Esophagus (tissue), 2 donors: ENCODE results near the gene MUC5AC. TPM values are rescaled to one million over a fixed set of nuclear protein-coding genes. Genes with fewer than 3 reads are reported as not detected.
"Not testable (repeated sequence)": the region's sequence is repeated elsewhere in the genome, so short reads cannot be mapped to it uniquely, and the experiment has no call there.

Experiments used
- H3K27ac ChIP-seq, 2 donors: one replicate each; pipeline ENCODE4 v1.5.1; 2013; ENCODE audit warnings: low read depth in 2 of 2, mild to moderate bottlenecking in 2 of 2, inconsistent platforms in 1 of 2, low read length in 1 of 2, moderate library complexity in 1 of 2
- H3K27me3 ChIP-seq, 2 donors: one replicate each; pipeline ENCODE4 v1.6.1; 2013; ENCODE audit warnings: low read length in 2 of 2, control low read depth in 1 of 2, mild to moderate bottlenecking in 1 of 2; ENCODE audit not compliant: insufficient read depth in 2 of 2, control insufficient read depth in 1 of 2
- H3K36me3 ChIP-seq, 2 donors: one replicate each; pipeline ENCODE4 v1.6.1; 2013; ENCODE audit warnings: low read length in 1 of 2; ENCODE audit not compliant: control insufficient read depth in 2 of 2, insufficient read depth in 2 of 2
- H3K4me1 ChIP-seq, 2 donors: one replicate each; pipeline ENCODE4 v1.6.1; 2013; ENCODE audit warnings: low read length in 1 of 2; ENCODE audit not compliant: control insufficient read depth in 2 of 2, insufficient read depth in 2 of 2
- H3K4me3 ChIP-seq, 2 donors: one replicate each; pipeline ENCODE4 v1.5.1; 2013; ENCODE audit warnings: low read length in 2 of 2, mild to moderate bottlenecking in 2 of 2, low read depth in 1 of 2, moderate library complexity in 1 of 2
- H3K9me3 ChIP-seq, 2 donors: one replicate each; pipeline ENCODE4 v1.6.1; 2013; ENCODE audit warnings: mild to moderate bottlenecking in 2 of 2, low read depth in 1 of 2, low read length in 1 of 2, moderate library complexity in 1 of 2; ENCODE audit not compliant: control insufficient read depth in 2 of 2, insufficient read depth in 1 of 2
- WGBS, 2 donors: extraction: QIAGEN DNeasy Blood & Tissue Kit; methylation state at CpG; one replicate each; pipeline ENCODE4 v1.1.7; 2013; 5-methylcytosine and 5-hydroxymethylcytosine counted together
- polyA plus RNA-seq, 2 donors: library from polyadenylated mRNA; stranded (reverse); fragments of 200-250 nt; gene quantifications; one replicate each; pipeline ENCODE4 v1.2.3, GENCODE V29; 2013
- donor health status: healthy with polysubstance abuse.
- donor health status: Bipolar disorder and iron deficiency.

Gene MUC5AC
- polyA plus RNA-seq, 2 donors, result 0.01 to 0.08 TPM

DNA sequence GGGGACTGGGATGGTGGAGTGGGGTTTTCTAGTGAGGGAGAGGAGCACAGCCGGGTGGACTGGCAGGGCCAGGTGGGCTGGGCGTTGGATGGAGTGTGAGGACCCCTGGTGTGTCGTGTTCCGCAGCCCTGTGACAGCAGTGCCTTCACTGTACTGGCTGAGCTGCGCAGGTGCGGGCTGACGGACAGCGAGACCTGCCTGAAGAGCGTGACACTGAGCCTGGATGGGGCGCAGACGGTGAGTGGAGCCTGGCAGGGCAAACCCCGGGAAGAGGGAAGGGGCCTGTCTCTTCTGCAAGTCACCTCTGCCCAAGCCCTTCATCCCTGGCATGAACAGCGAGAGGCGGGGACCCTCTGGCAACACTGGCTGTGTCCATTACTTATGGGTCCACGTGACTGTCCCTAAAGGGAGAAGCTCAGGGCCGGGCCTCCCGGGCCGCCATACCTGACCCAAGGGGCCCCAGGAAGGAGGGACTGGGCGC lies 10.0 kb downstream of the MUC5AC start:
- Histone ChIP-seq H3K9me3 (peaks cover 0 to 3% of the 10 kb centered on the region in 2 donors), H3K27me3 (no peaks in the 10 kb centered on the region), H3K4me1 (no peaks in the 10 kb centered on the region), H3K4me3 (no peak overlapping the region), H3K36me3 (no peaks in the 10 kb centered on the region), H3K27ac (no peak overlapping the region)
- WGBS, 2 donors, result 87% methylated on average over 19 of the region's 19 CpGs

- Histone ChIP-seq H3K9me3 (peaks cover 0 to 3% of the 10 kb centered on the region in 2 donors), H3K36me3 (no peaks in the 10 kb centered on the region)
- 89% methylated on average over 11 of the region's 11 CpGs for WGBS, 2 donors
Measured at GRCh38 chr11:1168256-1168655, 10.5 kb downstream of the MUC5AC start.

DNA sequence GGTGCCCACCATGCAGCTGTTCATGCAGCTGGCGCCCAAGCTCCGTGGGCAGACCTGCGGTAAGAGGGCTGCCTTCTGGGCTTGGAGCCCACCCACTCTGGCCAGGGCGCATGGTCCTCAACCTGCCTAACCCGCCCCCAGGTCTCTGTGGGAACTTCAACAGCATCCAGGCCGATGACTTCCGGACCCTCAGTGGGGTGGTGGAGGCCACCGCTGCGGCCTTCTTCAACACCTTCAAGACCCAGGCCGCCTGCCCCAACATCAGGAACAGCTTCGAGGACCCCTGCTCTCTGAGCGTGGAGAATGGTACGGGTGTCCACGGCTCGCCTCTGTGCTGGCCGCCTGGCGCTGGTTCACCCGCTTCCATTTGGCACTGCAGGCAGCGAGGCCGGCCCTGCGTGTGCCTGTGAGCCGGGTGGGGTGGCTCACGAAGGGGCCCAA lies 11.0 kb downstream of the MUC5AC start:
- Histone ChIP-seq H3K4me3 (no peak overlapping the region), H3K27ac (no peak overlapping the region), H3K4me1 (no peaks in the 10 kb centered on the region), H3K9me3 (peaks cover 0 to 3% of the 10 kb centered on the region in 2 donors), H3K36me3 (no peaks in the 10 kb centered on the region), H3K27me3 (no peaks in the 10 kb centered on the region)
- 90 to 97% methylated on average over 23 of the region's 23 CpGs for WGBS, 2 donors

More at GRCh38 chr11:1168256-1168655, 10.5 kb downstream of the MUC5AC start:
- Histone ChIP-seq H3K4me1 (no peaks in the 10 kb centered on the region), H3K4me3 (no peak overlapping the region), H3K27ac (no peak overlapping the region), H3K27me3 (no peaks in the 10 kb centered on the region)

- no peaks in the 10 kb centered on the region for H3K27me3 ChIP-seq
- no peaks in the 10 kb centered on the region for H3K36me3 ChIP-seq
- H3K4me1 ChIP-seq, result peaks cover 0 to 2% of the 10 kb centered on the region in 2 donors
- H3K9me3 ChIP-seq, result peaks cover 3 to 11% of the 10 kb centered on the region in 2 donors
- H3K27ac ChIP-seq, result no peak overlapping the region
- 84 to 90% methylated on average over 2 of the region's 3 CpGs for WGBS, 2 donors
- no peak overlapping the region for H3K4me3 ChIP-seq
Measured at GRCh38 chr11:1171223-1171984, 13.7 kb downstream of the MUC5AC start.

DNA sequence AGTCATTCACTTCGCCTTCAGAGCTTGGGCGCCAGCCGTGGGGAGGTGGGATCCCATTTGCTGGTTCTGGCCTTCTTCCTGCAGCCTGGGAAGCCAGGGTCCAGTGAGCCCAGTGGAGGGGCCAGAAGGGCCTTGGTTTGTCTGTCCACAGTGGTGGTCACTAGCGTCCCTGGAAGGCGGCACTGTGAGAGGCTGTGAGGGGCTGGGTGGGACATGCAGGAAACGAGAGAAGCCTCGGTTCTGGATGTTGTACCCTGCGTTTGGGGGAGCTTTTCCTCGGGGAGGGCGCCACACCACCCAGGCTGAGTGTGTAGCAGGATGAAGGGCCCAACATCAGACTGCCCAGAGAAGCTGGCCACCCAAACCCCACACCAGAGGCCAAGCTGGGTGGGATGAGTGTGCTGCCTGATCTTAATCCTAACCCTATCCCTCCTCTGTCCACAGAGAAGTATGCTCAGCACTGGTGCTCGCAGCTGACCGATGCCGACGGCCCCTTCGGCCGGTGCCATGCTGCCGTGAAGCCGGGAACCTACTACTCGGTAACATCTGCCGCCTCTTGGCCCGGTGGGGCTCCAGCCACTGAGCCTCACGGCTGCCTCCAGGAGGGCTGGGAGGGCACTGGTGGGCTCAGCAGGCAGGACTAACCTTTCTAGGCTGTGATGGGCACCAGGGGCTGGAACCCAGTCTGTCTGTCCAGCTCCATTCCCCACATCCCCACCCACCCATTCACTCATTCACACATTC lies 14.4 kb downstream of the MUC5AC start:
- Histone ChIP-seq H3K27ac (no peak overlapping the region), H3K9me3 (peaks cover 3 to 11% of the 10 kb centered on the region in 2 donors), H3K36me3 (no peaks in the 10 kb centered on the region), H3K4me3 (no peak overlapping the region), H3K4me1 (peaks cover 0 to 2% of the 10 kb centered on the region in 2 donors), H3K27me3 (no peaks in the 10 kb centered on the region)
- 85 to 88% methylated on average over 22 of the region's 22 CpGs for WGBS, 2 donors

DNA sequence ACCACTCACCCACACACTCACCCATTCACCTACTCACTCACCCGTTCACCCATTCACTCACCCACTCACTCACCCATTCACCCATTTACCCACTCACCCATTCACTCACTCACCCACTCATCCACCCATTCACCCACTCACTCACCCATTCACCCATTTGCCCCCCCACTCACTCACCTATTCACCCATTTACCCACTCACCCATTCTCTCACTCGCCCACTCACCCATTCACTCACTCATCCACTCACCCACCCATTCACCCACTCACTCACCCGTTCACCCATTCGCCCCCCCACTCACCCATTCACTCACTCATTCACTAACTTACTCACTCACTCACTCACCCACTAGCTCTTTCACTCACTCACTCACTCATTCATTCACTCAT lies 15.0 kb downstream of the MUC5AC start:
- Histone ChIP-seq H3K27ac (no peak overlapping the region), H3K4me1 (peaks cover 0 to 2% of the 10 kb centered on the region in 2 donors), H3K36me3 (no peaks in the 10 kb centered on the region), H3K9me3 (peaks cover 3 to 11% of the 10 kb centered on the region in 2 donors), H3K27me3 (no peaks in the 10 kb centered on the region), H3K4me3 (no peak overlapping the region)
- WGBS, 2 donors, result 89 to 90% methylated on average over 4 of the region's 4 CpGs

DNA sequence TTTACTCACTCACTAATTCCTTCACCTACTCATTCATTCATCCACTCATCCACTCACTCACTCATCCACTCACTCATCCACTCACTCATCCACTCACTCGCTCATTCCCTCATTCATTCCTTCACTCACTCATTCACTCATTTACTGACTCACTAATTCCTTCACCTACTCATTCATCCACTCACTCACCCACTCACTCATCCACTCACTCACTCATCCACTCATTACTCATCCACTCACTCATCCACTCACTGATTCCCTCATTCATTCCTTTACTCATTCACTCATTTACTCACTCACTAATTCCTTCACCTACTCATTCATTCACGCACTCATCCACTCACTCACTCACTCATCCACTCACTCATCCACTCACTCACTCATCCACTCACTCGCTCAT lies 15.6 kb downstream of the MUC5AC start:
- not testable (repeated sequence) for H3K4me3 ChIP-seq, H3K36me3 ChIP-seq, H3K27ac ChIP-seq, H3K27me3 ChIP-seq, H3K4me1 ChIP-seq
- 93 to 94% methylated on average over 3 of the region's 3 CpGs for WGBS, 2 donors
- H3K9me3 ChIP-seq, result peaks cover 3 to 11% of the 10 kb centered on the region in 2 donors

DNA sequence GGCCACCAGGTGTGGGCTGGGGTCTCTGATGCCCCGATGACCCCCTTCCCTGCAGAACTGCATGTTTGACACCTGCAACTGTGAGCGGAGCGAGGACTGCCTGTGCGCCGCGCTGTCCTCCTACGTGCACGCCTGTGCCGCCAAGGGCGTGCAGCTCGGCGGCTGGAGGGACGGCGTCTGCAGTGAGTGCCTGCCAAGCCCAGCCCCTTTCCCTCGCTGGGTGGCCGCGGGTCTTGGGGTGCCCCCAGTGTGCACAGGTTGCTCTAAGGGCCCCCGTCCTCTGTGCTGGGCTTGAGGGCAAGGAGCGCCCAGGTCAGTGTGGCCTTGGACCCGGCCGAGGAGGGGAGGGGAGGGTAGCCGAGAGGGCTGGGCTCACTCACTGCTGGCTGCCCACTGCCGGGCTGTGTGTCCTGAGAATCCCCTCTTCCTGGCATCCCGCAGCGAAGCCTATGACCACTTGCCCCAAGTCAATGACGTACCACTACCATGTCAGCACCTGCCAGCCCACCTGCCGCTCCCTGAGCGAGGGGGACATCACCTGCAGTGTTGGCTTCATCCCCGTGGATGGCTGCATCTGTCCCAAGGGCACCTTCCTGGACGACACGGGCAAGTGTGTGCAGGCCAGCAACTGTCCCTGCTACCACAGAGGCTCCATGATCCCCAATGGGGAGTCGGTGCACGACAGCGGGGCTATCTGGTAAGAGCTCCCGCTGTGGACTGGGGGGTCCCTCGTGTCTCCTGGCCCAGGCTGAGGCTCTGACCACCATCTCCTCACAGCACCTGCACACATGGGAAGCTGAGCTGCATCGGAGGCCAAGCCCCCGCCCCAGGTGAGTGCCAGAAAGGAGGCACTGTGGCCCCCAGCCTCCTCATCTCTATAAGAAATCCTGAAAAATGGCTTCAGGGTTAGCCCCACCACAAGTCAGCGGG lies 17.0 kb downstream of the MUC5AC start:
- Histone ChIP-seq H3K4me3 (no peak overlapping the region), H3K4me1 (peaks cover 0 to 2% of the 10 kb centered on the region in 2 donors), H3K36me3 (no peaks in the 10 kb centered on the region), H3K9me3 (peaks cover 3 to 11% of the 10 kb centered on the region in 2 donors), H3K27ac (no peak overlapping the region), H3K27me3 (no peaks in the 10 kb centered on the region)
- WGBS, 2 donors, result 93% methylated on average over 37 to 39 of the region's 39 CpGs
